NCI-H524 (cell line): ENCODE results near the gene STX1B.
A peak's percentile ranks its signal among the peaks of the same experiment; 100 is the strongest.

Source experiments
- DNase-seq, 2 experiments: peaks; one replicate each; lab custom pipeline; 2025; lab: John Stamatoyannopoulos, UW

Gene STX1B

DNA sequence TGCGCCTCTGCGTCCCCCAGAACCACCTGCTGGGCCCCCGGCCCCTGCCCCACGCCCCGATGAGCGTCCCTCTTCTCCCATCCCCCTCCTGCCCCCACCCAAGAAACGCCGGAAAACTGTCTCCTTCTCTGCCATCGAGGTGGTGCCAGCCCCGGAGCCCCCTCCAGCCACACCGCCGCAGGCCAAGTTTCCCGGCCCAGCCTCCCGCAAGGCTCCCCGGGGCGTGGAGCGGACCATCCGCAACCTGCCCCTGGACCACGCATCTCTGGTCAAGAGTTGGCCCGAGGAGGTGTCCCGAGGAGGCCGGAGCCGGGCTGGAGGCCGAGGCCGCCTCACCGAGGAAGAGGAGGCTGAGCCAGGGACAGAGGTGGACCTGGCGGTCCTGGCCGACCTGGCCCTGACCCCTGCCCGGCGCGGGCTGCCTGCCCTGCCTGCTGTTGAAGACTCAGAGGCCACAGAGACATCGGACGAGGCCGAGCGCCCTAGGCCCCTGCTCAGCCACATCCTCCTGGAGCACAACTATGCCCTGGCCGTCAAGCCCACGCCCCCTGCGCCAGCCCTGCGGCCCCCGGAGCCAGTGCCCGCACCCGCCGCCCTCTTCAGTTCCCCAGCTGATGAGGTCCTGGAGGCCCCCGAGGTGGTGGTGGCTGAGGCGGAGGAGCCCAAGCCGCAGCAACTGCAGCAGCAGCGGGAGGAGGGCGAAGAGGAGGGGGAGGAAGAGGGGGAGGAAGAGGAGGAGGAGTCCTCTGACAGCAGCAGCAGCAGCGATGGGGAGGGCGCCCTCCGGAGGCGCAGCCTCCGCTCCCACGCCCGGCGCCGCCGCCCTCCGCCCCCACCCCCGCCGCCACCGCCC, 31.0 kb downstream of the STX1B start:
- DNase-seq = no peak

DNA sequence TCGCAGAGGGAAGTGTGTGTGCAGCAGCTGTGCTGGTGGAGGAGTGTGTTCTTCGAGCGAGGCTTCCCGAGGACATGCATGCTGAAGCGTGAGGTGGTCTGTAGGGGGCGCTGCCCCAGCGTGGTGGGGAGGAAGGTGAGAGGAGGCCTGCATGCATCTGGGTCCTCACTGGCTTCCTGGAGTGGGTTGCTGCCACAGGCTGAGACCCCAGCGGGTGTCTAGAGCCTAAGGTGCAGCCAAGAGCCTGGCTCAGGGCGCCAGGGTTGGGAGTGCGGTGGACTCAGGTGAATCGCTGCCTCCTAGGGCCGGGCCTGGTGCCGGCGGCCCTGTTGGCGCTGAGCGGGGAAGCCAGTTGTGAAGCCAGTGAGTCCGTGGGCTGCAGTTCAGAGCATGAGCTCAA, 32.9 kb downstream of the STX1B start:
- DNase-seq = no peak

DNA sequence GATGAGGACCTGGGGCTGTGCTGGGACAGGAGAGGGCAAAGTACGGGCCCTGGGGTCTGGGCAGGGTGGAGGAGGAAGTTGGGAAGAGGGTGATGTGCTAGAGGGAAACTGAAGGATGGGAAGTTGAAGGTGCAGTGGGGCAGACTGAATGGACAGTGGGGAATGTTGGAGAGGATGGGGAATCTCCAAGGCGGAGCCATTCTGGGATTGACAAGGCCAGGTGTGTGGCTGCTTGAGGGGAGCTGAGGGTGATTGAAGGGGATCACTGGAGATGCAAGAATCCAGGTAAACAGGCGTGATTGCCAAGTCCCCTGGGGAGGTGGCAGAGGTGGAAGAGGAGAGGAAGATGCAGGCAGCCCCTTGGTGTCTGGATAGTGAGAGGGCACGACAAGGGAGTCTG, 34.0 kb downstream of the STX1B start:
- no peak for DNase-seq

DNA sequence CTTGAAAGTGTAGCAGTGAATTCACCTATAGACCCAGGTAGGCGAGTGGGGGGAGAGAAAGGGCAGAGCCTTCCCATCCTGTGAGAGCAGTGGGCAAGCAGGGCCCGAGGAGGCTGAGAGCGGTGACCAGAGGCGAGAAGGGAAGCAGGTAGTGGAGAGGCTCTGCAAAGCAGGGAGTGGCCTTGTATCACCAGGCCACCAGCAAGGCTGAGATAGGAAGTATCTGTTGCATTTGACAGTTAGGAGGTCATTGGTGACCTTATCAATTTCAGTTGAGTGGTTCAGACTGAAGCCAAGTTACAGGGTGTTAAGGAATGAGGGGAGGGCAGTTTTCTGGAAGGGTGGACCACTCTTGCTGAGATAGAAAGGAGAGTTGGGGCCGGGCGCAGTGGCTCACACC, 36.1 kb downstream of the STX1B start:
- DNase-seq = no peak

DNA sequence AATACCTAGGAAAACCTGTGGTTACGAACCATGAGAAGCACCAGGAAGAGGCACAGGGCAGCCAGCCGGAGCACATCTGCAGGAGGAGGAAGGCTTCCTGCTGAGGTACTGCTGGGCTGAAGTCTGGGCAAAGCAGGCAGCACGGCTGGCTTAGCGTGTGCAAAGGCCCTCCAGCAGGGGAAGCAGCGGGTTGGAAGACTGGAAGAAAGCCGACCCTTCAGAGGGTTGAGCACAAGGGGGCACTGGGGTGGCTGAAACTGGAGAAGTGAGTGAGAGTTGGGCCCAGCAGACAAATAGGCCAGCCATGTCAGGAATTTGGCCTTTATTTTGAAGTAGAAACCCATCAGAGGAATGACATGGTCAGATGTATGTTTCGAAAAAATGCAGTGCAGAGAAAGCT, 37.6 kb downstream of the STX1B start:
- no peak for DNase-seq

DNA sequence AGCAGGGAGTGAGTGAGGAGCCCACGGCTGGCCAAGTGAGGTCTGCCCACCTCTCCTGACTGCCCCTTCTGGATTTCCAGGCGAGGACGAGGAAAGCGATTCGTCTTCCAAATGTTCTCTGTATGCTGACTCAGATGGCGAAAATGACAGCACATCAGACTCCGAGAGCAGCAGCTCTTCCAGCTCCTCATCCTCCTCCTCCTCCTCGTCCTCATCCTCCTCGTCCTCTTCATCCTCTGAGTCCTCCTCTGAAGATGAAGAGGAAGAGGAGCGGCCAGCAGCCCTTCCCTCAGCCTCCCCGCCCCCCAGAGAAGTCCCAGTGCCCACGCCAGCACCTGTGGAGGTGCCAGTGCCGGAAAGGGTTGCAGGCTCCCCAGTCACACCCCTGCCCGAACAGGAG, 39.1 kb downstream of the STX1B start:
- no peak for DNase-seq

DNA sequence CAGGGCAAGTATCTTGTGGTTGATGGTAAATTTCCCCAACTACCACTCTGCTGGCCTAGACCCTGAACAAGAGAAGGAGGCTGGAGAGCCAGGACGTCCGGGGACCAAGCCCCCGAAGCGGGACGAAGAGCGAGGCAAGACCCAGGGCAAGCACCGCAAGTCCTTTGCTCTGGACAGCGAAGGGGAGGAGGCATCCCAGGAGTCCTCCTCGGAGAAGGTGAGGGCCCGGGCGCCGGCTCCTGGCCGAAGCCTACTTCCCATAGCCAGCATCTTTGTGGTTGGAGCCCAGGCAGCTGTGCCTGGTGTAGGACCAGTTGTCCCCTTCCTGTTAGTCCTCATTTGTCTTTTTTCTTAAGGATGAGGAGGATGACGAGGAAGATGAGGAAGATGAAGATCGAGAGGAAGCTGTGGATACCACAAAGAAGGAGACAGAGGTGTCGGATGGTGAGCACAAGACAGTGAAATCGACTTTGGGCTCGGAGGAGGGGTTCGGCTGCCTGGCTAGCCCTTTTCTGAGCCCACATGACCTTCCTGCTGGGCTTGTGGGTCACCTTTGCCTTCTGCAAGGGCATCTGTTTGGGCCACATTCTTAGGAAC, 41.1 kb downstream of the STX1B start:
- DNase-seq = no peak

DNA sequence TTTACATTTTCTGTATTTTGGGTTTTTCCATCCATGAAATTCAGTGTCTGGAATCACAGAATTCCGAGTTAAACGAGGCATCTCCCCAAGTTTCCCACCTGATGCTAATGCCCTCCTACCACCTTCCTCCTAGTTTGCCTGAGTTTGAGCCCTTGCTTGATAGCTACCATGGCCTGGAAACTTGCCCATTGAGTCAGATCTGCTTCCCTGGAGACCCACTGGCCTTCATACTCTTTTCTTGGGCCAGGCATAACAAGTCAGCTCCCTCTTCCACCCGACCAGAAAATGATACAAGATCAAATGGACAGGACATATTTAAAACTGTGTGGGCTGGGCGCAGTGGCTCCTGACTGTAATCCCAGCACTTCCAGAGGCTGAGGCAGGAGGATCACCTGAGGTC, 42.6 kb downstream of the STX1B start:
- no peak for DNase-seq

DNA sequence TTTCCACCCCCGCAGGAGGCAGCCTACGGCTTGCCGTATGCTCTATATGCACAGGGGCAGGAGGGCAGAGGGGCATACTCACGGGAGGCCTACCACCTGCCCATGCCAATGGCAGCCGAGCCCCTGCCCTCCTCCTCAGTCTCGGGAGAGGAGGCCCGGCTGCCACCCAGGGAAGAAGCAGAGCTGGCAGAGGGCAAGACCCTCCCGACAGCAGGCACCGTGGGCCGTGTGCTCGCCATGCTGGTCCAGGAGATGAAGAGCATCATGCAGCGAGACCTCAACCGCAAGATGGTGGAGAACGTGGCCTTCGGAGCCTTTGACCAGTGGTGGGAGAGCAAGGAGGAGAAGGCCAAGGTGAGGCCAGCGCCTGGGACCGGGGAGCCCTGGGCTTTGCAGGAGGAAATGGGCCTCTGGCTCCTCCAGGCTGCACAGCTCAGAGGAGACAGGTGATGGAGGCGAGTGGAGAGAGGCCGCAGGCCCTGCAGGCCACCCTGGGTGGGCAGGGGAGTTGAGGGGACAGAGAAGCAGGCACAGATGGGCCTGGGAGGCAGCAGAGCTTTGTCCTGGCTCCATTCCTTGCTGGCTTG, 44.3 kb downstream of the STX1B start:
- no peak for DNase-seq

DNA sequence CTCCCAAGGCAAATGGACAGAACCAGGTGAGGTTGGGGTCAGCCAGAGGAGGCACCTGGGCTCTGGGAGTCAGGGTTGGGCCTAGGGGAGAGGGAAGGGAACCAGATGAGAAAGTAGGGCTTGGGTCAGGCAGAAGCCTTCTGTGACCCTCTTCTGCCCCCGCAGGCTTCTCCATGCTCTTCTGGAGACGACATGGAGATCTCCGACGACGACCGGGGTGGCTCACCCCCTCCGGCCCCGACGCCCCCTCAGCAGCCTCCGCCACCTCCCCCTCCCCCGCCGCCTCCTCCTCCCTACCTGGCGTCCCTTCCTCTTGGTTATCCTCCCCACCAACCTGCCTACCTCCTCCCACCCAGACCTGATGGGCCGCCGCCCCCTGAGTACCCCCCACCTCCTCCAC, 45.0 kb downstream of the STX1B start:
- no peak for DNase-seq

DNA sequence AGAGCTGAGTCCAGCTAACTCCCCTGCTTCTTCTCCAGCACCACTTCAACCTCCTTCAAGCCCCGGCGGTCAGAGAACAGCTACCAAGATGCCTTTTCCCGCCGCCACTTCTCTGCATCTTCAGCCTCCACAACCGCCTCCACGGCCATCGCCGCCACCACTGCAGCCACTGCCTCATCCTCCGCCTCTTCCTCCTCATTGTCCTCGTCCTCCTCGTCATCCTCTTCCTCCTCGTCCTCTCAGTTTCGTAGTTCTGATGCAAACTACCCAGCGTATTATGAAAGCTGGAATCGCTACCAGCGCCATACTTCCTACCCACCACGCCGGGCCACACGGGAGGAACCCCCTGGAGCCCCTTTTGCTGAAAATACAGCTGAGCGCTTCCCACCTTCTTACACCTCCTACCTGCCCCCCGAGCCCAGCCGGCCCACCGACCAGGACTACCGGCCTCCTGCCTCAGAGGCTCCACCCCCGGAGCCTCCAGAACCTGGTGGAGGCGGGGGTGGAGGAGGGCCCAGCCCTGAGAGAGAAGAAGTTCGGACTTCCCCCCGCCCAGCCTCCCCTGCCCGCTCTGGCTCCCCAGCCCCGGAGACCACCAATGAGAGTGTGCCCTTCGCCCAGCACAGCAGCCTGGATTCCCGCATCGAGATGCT, 45.7 kb downstream of the STX1B start:
- DNase-seq = no peak

DNA sequence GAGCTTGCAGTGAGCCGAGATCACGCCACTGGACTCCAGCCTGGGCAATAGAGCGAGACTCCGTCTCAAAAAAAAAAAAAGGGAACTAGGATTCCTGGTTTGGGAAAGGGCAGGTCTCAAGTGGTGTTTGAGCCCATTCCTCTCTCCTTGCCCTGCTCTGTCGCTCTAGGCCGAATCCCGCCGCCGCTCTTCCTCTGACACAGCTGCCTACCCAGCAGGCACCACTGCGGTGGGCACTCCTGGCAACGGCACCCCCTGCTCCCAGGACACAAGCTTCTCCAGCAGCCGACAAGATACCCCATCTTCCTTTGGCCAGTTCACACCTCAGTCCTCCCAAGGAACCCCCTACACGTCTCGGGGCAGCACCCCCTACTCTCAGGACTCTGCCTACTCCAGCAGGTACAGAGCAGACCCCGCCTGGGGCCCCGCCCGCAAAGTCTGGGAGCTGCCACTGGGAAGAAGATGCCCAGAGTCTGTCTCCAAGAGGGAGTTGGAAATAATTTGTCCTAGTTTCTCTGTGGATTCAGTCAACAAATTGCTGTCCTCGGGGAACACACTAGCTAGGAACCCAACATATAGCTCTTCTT, 46.4 kb downstream of the STX1B start:
- DNase-seq = no peak

DNA sequence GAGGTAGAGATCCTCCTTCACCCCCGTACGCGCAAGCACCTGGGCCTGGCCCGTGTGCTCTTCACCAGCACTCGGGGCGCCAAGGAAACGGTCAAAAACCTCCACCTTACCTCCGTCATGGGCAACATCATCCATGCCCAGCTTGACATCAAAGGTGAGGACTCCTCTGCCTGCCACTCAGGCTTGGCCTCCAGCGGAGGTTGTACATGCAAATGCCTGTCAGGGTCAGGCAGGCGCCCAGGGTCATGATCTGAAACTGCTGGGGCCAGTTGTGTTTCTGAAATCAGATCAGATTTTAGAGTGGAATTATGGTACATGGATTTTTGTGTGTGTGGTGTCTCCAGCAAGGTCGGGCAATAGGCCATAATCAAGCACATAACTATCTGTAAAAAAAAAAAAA, 49.1 kb downstream of the STX1B start:
- DNase-seq = no peak

DNA sequence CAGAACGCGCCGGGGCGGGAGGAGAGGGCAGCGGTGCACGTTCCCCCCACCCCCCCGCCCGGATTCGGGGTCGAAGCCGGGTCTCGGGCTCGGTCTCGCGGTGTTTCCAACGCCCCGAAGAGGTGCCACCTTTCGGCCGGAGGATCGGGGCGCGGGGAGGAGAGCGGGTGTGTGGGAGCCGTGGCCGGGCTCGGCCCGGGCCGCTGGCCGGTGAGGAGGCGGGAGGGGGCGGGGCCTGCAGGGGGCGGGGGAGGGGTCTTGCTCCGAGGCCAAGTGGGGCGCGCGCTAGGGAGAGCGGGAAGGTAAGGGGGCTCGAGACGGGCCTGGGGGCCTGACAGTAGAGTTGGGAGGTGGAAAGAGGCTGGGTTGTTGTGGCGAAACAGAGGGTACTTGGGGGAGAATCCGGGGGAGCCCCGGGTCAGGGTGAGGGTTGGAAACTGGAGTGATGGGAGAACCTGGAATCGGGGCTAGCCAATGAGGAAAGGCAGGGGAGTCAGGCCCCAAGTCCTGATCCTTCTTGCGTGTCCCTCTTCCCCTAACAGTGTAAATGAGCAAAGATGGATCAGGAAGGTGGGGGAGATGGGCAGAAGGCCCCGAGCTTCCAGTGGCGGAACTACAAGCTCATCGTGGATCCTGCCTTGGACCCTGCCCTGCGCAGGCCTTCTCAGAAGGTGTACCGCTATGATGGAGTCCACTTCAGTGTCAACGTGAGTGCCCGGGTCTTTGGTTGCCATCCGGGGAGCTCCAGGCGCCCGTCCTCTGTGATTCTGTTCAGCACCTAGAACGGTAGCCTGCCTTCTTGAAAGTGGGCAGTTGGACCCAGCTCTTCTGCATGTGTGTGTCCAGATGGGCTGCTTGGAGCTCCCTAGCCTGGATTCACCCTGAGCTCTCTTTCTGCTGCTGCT, 52.0 kb downstream of the STX1B start:
- peak in 1 of 2 experiments; percentile 71 for DNase-seq

DNA sequence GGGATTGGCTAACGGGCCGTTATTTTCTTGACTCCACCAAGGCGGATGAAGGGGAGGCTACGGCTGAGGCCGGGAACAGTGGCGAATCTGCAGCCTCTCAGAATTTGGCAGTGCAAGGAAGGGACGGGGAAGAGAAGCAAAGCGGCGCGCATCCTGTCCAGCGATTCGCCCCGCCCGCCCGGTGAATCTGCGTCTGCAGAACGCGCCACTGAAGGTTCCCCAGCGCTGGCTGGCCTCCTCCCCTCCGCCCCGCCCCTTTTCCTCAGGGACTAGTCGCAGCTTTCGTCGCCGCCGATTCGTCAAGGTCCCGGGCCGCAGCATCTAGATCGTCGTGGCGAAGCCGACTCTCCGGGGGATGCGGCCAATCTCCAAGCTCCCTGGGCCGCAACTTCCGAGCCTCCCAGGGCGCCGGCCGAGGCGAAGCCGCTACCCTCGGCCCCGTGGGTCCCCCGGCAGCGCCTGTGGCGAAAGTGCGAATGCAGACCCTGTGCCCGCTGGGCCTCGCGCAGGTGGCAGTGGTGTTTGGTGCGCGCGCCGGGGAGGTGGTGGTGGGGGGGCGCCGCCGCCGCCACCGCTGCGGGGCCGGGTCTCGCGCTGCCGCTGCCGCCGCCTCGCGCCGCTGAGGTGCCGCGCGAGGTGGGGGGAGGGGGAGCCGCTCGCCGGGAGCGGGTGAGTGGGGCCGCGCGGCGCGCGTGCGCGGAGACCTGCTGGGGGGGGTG, 52.8 kb downstream of the STX1B start, which contains the start of gene SETD1A:
TSS of gene SETD1A (plus strand) at position 299 of the 719 bp plus-strand sequence. CDS start 978 bp downstream, outside the sequence.
- peak; percentile 93 to 94 for DNase-seq

DNA sequence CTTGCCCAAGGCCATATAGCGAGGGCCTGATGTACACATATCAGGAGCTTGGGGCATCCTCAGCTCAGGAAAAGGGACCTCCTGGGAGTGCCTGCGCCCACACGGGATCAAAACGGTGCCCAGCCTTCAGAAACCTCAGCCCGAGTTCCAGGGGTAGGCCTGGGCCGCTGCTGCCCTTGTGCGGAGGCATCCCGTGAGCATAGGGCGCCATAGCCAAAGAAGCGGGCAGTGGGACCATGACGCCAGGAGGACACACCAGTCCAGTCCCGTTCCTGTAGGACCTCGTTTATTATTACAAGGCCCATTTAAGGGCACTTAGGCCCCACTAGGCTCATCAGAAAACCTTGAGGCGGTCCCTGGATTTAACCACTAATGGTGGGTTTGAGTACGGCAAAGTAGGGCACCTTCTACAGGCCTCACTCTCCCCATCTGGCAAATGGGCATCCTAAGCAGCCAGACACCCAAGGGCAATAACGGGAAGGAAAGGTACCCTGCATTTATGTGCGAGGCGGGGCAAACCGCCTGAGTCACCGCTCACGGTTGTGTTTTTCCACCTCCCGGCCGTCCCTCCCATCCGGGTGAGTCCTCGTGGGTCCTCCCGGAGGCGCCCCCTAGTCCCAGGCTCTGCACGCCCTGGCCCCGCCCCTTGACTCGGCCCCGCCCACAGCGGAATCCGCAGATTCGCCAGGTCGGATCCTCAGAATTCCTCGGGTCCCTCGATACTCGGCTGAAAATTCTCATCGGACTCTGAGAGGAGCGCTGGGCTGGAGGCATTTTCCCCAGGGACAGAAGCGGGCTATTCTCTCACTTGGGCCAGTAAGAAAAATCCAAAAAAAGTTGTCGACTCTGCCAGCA, 53.6 kb downstream of the STX1B start:
- DNase-seq = peak; percentile 67 to 82

DNA sequence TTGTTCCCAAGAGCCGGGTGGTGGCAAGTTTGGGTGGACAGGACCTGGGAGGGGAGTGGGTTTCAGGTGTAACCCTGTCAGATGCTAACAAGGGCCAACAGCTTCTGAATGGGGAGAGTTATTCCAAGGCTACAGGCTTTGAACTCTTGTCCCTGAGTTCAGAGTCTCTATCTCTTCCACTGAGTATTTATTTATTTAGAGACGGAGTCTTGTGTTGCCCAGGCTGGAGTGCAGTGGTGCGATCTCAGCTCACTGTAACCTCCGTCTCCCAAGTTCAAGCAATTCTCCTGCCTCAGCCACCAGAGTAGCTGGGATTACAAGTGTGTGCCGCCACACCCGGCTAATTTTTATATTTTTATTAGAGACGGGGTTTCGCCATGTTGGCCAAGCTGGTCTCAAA, 55.4 kb downstream of the STX1B start:
- no peak for DNase-seq

DNA sequence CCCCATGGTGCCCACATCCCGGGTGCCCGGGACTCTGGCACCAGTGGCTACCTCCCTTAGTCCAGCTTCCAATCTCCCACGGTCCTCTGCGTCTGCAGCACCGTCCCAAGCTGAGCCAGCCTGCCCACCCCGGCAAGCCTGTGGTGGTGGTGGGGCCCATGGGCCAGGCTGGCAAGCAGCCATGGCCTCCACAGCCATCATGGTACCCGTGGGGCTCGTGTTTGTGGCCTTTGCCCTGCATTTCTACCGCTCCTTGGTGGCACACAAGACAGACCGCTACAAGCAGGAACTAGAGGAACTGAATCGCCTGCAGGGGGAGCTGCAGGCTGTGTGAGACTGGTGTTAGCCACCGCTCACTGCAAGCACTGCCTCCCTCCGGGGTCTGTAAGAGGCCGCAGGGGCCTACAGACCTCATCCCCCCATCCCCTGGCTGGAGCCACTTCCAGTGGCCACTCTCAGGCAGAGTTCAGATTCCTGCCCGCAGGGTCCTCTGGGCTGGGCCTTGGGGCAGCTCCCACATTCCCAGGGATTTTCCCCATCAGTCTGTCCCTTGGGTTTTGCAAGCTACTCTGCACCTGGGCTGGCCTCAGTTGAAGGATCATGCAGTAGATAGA, 56.8 kb downstream of the STX1B start:
- peak; percentile 76 to 91 for DNase-seq

DNA sequence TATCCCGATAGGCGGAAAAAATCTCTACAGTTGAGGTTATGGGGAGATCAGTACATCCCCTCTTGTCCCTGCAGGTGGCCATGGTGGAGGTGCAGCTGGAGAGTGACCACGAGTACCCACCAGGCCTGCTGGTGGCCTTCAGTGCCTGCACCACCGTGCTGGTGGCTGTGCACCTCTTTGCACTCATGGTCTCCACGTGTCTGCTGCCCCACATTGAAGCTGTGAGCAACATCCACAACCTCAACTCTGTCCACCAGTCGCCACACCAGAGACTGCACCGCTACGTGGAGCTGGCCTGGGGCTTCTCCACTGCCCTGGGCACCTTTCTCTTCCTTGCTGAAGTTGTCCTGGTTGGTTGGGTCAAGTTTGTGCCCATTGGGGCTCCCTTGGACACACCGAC, 57.3 kb downstream of the STX1B start:
- DNase-seq = no peak
